ENCODE results near the gene NECAB2.
A peak's percentile ranks its signal among the peaks of the same experiment; 100 is the strongest.

Gene NECAB2

DNA sequence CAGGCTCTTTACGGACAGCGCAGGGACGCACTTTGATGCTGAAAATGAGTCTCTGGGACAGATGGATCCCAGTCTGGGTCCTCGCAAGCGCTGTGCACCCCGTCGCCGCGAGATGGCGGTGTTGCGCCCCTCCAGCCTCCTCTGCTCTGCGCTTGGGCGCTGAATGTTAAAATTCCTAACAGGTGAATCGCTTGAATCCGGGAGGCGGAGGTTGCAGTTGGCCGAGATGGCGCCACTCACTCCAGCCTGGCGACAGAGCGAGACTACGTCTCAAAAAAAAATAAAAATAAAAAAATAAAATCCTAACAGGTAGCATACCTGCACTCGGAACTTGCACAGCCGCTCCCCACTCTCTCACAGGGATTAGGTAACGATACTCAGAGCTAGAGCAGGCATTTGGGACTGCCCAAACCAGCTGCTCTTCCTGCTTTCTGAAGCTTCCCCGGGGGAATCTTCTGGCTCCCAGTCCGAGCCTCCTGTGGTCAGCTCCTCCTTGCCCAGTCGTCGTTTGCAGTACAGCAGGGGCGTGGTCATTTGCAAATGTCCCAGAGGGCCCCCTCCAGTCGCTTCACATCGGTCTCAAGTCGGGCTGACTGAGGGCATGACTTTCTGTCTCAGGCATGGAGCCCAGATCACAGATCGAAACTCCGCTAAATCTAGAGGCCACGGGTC lies 41.2 kb upstream of the NECAB2 start:
- H3K4me3 ChIP-seq (ENCODE audit: control insufficient read depth in 1 of 7, extremely low read depth in 1 of 7, insufficient read depth in 4 of 7, low read depth in 2 of 7, low read length in 6 of 7), result no peak overlapping the region

GRCh38 chr16:83928341-83929055 lies 39.5 kb upstream of the NECAB2 start:
- WGBS (ENCODE audit: insufficient coverage), result 90% methylated on average over 15 of the region's 16 CpGs
- POLR2A ChIA-PET, result no interaction called here

More for the DNA sequence above, 41.2 kb upstream of the NECAB2 start:
- ChIA-PET CTCF (interaction anchor here (0.6 to 2.6 kb wide), 15 partner anchors 10 to 139 kb away, joined by 3 to 9 read pairs (median 4); no protein-coding TSS in a partner anchor), POLR2A (no interaction called here)
- H3K36me3 ChIP-seq (ENCODE audit: control insufficient read depth in 4 of 4, insufficient read depth in 4 of 4, low read length in 3 of 4), result peaks cover 2 to 20% (median 9%) of the 10 kb centered on the region in 4 experiments
- DNase-seq, result peak; percentile 16 to 56 (median 42)
- 39% methylated on average over 28 of the region's 35 CpGs for WGBS (ENCODE audit: insufficient coverage)
- H3K27me3 ChIP-seq (replicated peaks in 2 of 5; ENCODE audit: control insufficient read depth in 4 of 5, insufficient read depth in 5 of 5, low read length in 4 of 5), result no peaks in the 10 kb centered on the region
- no peak overlapping the region for H3K27ac ChIP-seq (ENCODE audit: insufficient read depth in 1 of 2, low read depth in 1 of 2, low read length in 2 of 2, poor library complexity in 1 of 2, severe bottlenecking in 2 of 2)
- no peaks in the 10 kb centered on the region for H3K4me1 ChIP-seq (ENCODE audit: control extremely low read depth in 1 of 4, control insufficient read depth in 4 of 4, insufficient read depth in 4 of 4, low read length in 3 of 4)
- H3K9me3 ChIP-seq (ENCODE audit: control extremely low read depth in 1 of 5, control insufficient read depth in 4 of 5, insufficient read depth in 2 of 5, low read depth in 1 of 5, low read length in 4 of 5), result no peaks in the 10 kb centered on the region

GRCh38 chr16:83929811-83930555 lies 38.1 kb upstream of the NECAB2 start:
- Histone ChIP-seq H3K27ac (ENCODE audit: insufficient read depth in 1 of 2, low read depth in 1 of 2, low read length in 2 of 2, poor library complexity in 1 of 2, severe bottlenecking in 2 of 2) (no peak overlapping the region), H3K4me3 (ENCODE audit: control insufficient read depth in 1 of 7, extremely low read depth in 1 of 7, insufficient read depth in 4 of 7, low read depth in 2 of 7, low read length in 6 of 7) (no peak overlapping the region)
- CTCF ChIA-PET, result interaction anchor here (0.7 to 1.2 kb wide), 4 partner anchors 9 to 28 kb away, joined by 3 to 4 read pairs (median 3); no protein-coding TSS in a partner anchor

More at GRCh38 chr16:83928341-83929055, 39.5 kb upstream of the NECAB2 start:
- H3K4me1 ChIP-seq (ENCODE audit: control extremely low read depth in 1 of 4, control insufficient read depth in 4 of 4, insufficient read depth in 4 of 4, low read length in 3 of 4), result no peaks in the 10 kb centered on the region
- no peak overlapping the region for H3K4me3 ChIP-seq (ENCODE audit: control insufficient read depth in 1 of 7, extremely low read depth in 1 of 7, insufficient read depth in 4 of 7, low read depth in 2 of 7, low read length in 6 of 7)
- no peak overlapping the region for H3K27ac ChIP-seq (ENCODE audit: insufficient read depth in 1 of 2, low read depth in 1 of 2, low read length in 2 of 2, poor library complexity in 1 of 2, severe bottlenecking in 2 of 2)
- no peaks in the 10 kb centered on the region for H3K9me3 ChIP-seq (ENCODE audit: control extremely low read depth in 1 of 5, control insufficient read depth in 4 of 5, insufficient read depth in 2 of 5, low read depth in 1 of 5, low read length in 4 of 5)
- no peak for DNase-seq
- H3K36me3 ChIP-seq (ENCODE audit: control insufficient read depth in 4 of 4, insufficient read depth in 4 of 4, low read length in 3 of 4), result peaks cover 0 to 16% (median 9%) of the 10 kb centered on the region in 4 experiments
- CTCF ChIA-PET, result interaction anchor here (1.4 to 2.6 kb wide), 7 partner anchors 13 to 137 kb away, joined by 3 to 9 read pairs (median 4); no protein-coding TSS in a partner anchor
- H3K27me3 ChIP-seq (replicated peaks in 2 of 5; ENCODE audit: control insufficient read depth in 4 of 5, insufficient read depth in 5 of 5, low read length in 4 of 5), result no peaks in the 10 kb centered on the region

DNA sequence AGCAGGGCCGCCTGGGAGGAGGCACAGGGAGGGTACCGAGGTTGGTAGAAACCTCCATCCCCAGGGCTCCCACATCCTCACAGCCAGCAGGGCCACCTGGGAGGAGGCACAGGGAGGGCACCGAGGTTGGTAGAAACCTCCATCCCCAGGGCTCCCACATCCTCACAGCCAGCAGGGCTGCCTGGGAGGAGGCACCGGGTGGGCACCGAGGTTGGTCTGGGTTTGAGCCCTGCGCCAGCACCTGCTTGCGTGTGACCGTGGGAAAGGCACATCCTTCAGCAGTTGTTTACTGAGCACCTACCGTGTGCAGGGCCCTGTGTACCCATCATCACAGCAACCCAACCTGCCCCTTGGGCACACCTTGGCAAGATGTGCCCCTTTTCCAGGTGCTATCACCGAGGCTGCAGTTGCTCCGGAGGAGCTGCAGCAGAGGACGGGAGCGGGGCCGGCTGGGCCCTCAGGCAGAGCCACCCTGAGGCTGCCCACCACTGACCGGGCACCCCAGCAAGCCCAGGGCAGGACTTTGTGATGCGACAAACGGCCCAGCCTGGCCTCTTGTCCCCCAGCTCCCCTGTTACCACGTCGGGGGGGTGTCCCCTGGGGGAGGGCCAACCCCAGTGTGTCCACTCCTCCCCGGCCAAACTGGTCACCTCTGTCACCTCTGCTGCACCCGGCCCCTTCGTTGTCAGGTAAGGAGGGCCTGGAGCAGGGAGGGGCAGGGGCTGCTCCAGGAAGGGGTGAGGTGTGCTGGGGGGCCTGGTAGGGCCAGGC lies 37.1 kb upstream of the NECAB2 start:
- CTCF ChIA-PET, result interaction anchor here (1.0 kb wide), 1 partner anchor 25 kb away, joined by 4 read pairs; no protein-coding TSS in a partner anchor
- WGBS (ENCODE audit: insufficient coverage), result 95% methylated on average over 21 of the region's 22 CpGs
- H3K9me3 ChIP-seq (ENCODE audit: control extremely low read depth in 1 of 5, control insufficient read depth in 4 of 5, insufficient read depth in 2 of 5, low read depth in 1 of 5, low read length in 4 of 5), result no peaks in the 10 kb centered on the region
- POLR2A ChIA-PET, result no interaction called here
- no peak overlapping the region for H3K27ac ChIP-seq (ENCODE audit: insufficient read depth in 1 of 2, low read depth in 1 of 2, low read length in 2 of 2, poor library complexity in 1 of 2, severe bottlenecking in 2 of 2)
- H3K4me1 ChIP-seq (ENCODE audit: control extremely low read depth in 1 of 4, control insufficient read depth in 4 of 4, insufficient read depth in 4 of 4, low read length in 3 of 4), result no peaks in the 10 kb centered on the region
- H3K4me3 ChIP-seq (ENCODE audit: control insufficient read depth in 1 of 7, extremely low read depth in 1 of 7, insufficient read depth in 4 of 7, low read depth in 2 of 7, low read length in 6 of 7), result no peak overlapping the region
- H3K36me3 ChIP-seq (ENCODE audit: control insufficient read depth in 4 of 4, insufficient read depth in 4 of 4, low read length in 3 of 4), result peaks cover 0 to 4% (median 1%) of the 10 kb centered on the region in 4 experiments
- DNase-seq, result no peak
- H3K27me3 ChIP-seq (replicated peaks in 2 of 5; ENCODE audit: control insufficient read depth in 4 of 5, insufficient read depth in 5 of 5, low read length in 4 of 5), result no peaks in the 10 kb centered on the region

More at GRCh38 chr16:83929811-83930555, 38.1 kb upstream of the NECAB2 start:
- Histone ChIP-seq H3K36me3 (ENCODE audit: control insufficient read depth in 4 of 4, insufficient read depth in 4 of 4, low read length in 3 of 4) (peaks cover 0 to 7% (median 3%) of the 10 kb centered on the region in 4 experiments), H3K9me3 (ENCODE audit: control extremely low read depth in 1 of 5, control insufficient read depth in 4 of 5, insufficient read depth in 2 of 5, low read depth in 1 of 5, low read length in 4 of 5) (no peaks in the 10 kb centered on the region), H3K27me3 (replicated peaks in 2 of 5; ENCODE audit: control insufficient read depth in 4 of 5, insufficient read depth in 5 of 5, low read length in 4 of 5) (no peaks in the 10 kb centered on the region), H3K4me1 (ENCODE audit: control extremely low read depth in 1 of 4, control insufficient read depth in 4 of 4, insufficient read depth in 4 of 4, low read length in 3 of 4) (no peaks in the 10 kb centered on the region)
- POLR2A ChIA-PET, result no interaction called here
- DNase-seq, result no peak
- WGBS (ENCODE audit: insufficient coverage), result 95% methylated on average over 8 of the region's 17 CpGs

- H3K9me3 ChIP-seq (ENCODE audit: control extremely low read depth in 1 of 5, control insufficient read depth in 4 of 5, insufficient read depth in 2 of 5, low read depth in 1 of 5, low read length in 4 of 5), result no peaks in the 10 kb centered on the region
- H3K27ac ChIP-seq (ENCODE audit: insufficient read depth in 1 of 2, low read depth in 1 of 2, low read length in 2 of 2, poor library complexity in 1 of 2, severe bottlenecking in 2 of 2), result no peak overlapping the region
- ChIA-PET POLR2A (no interaction called here), CTCF (no interaction called here)
- H3K36me3 ChIP-seq (ENCODE audit: control insufficient read depth in 4 of 4, insufficient read depth in 4 of 4, low read length in 3 of 4), result peaks cover 0 to 4% (median 1%) of the 10 kb centered on the region in 4 experiments
- no peaks in the 10 kb centered on the region for H3K4me1 ChIP-seq (ENCODE audit: control extremely low read depth in 1 of 4, control insufficient read depth in 4 of 4, insufficient read depth in 4 of 4, low read length in 3 of 4)
- DNase-seq, result no peak
- 92% methylated on average over 17 of the region's 17 CpGs for WGBS (ENCODE audit: insufficient coverage)
- H3K4me3 ChIP-seq (ENCODE audit: control insufficient read depth in 1 of 7, extremely low read depth in 1 of 7, insufficient read depth in 4 of 7, low read depth in 2 of 7, low read length in 6 of 7), result no peak overlapping the region
- H3K27me3 ChIP-seq (replicated peaks in 2 of 5; ENCODE audit: control insufficient read depth in 4 of 5, insufficient read depth in 5 of 5, low read length in 4 of 5), result no peaks in the 10 kb centered on the region
These were observed 36.5 kb upstream of the NECAB2 start for GRCh38 chr16:83931556-83931955.

GRCh38 chr16:83932304-83932703 lies 35.7 kb upstream of the NECAB2 start:
- H3K27ac ChIP-seq (ENCODE audit: insufficient read depth in 1 of 2, low read depth in 1 of 2, low read length in 2 of 2, poor library complexity in 1 of 2, severe bottlenecking in 2 of 2), result no peak overlapping the region
- CTCF ChIA-PET, result no interaction called here
- peaks cover 0 to 2% (median 0%) of the 10 kb centered on the region in 4 experiments for H3K36me3 ChIP-seq (ENCODE audit: control insufficient read depth in 4 of 4, insufficient read depth in 4 of 4, low read length in 3 of 4)
- H3K9me3 ChIP-seq (ENCODE audit: control extremely low read depth in 1 of 5, control insufficient read depth in 4 of 5, insufficient read depth in 2 of 5, low read depth in 1 of 5, low read length in 4 of 5), result no peaks in the 10 kb centered on the region
- WGBS (ENCODE audit: insufficient coverage), result 100% methylated on average over 8 of the region's 11 CpGs
- no peaks in the 10 kb centered on the region for H3K27me3 ChIP-seq (replicated peaks in 2 of 5; ENCODE audit: control insufficient read depth in 4 of 5, insufficient read depth in 5 of 5, low read length in 4 of 5)
- H3K4me1 ChIP-seq (ENCODE audit: control extremely low read depth in 1 of 4, control insufficient read depth in 4 of 4, insufficient read depth in 4 of 4, low read length in 3 of 4), result no peaks in the 10 kb centered on the region
- H3K4me3 ChIP-seq (ENCODE audit: control insufficient read depth in 1 of 7, extremely low read depth in 1 of 7, insufficient read depth in 4 of 7, low read depth in 2 of 7, low read length in 6 of 7), result no peak overlapping the region
- POLR2A ChIA-PET, result no interaction called here
- DNase-seq, result no peak
